ENCODE measurements around the gene OPRM1. TPM values are rescaled to one million over a fixed set of nuclear protein-coding genes. Genes with fewer than 3 reads are reported as not detected.

OPRM1 gene
- not detected in 5 replicates for total RNA-seq (2022; extraction: Qiagen RNA extraction)

DNA sequence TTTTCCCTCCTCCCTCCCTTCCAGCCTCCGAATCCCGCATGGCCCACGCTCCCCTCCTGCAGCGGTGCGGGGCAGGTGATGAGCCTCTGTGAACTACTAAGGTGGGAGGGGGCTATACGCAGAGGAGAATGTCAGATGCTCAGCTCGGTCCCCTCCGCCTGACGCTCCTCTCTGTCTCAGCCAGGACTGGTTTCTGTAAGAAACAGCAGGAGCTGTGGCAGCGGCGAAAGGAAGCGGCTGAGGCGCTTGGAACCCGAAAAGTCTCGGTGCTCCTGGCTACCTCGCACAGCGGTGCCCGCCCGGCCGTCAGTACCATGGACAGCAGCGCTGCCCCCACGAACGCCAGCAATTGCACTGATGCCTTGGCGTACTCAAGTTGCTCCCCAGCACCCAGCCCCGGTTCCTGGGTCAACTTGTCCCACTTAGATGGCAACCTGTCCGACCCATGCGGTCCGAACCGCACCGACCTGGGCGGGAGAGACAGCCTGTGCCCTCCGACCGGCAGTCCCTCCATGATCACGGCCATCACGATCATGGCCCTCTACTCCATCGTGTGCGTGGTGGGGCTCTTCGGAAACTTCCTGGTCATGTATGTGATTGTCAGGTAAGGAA is at the start of gene OPRM1:
TSS of gene OPRM1 (plus strand) at position 10 of the 612 bp plus-strand sequence. CDS start at position 315, 305 bp downstream.

